Limb (tissue), 2 donors: ENCODE data around the gene PSMD4.
"Not testable (repeated sequence)": the region's sequence is repeated elsewhere in the genome, so short reads cannot be mapped to it uniquely, and the experiment has no call there.

Experiments used
- DNase-seq, 2 donors: peaks; one replicate each; pipeline ENCODE4 v3.0.0-alpha.2; 2016; ENCODE audit errors: extremely low spot score in 2 of 2

Gene PSMD4

DNA sequence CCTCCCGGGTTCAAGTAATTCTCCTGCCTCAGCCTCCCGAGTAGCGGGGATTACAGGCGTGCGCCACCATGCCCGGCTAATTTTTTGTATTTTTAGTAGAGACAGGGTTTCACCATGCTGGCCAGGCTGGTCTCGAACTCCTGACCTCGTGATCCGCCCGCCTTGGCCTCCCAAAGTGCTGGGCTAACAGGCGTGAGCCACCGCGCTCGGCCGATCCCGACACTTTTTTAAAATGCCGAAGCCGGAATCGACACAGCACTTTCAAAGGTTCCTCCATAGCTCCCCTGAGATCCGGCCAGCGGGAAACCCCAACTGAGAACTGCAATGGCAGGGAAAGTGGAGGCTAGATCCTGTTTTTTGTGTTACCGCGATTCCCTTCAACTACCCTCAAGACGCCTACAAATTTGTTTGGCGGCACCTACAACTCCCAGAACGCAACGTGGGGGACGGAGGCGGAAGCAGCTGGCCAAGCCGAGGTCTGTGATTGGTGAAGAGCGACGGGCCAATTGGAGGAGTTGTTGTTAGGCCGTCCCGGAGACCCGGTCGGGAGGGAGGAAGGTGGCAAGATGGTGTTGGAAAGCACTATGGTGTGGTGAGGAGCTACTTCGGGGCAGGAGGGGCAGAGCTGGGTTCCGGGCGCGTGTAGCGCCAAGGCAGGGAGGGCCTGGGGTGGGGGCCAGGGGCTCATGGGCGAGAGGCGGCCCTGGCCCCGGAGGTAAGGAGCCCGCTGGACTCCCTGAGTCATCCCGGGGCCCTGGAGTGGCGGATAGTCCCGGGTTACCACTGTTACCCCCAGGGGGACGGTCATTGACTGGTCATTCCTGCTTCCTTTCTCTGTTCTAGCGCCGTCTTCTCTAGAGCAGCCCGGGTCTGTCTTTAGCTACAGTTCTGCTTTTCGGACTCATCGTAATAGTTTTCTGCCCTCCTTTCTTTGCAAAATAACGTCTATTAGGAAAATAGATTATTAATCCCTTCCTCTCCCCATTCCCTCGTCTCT, at the start of gene PSMD4:
Gene PSMD4 (plus strand): TSS at position 518 of the 997 bp plus-strand sequence. CDS start 49 bp downstream, at position 567.
- DNase-seq = peak; percentile 96 to 97

DNA sequence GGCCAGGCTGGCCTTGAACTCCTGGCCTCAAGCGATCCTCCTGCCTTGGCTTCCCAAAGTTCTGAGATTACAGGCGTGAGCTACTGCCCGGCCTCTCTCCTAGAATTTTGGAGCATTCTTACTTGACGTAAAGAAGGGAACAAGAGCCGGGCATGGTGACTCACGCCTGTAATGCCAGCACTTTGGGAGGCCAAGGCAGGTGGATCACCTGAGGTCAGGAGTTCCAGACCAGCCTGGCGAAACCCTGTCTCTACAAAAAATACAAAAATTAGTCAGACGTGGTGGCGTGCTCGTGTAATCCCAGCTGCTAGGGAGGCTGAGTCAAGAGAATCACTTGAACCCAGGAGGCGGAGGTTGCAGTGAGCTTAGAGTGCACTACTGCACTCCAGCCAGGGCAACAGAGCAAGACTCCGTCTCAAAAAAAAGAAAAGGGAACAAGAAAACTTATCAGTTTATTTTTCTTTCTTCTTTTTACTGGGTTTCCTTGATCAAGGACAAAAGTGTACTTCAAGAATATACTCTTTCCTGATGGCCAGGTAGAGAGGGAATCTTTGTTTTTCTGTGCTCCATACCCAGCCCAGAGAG, 49.1 kb upstream of the PSMD4 start:
- DNase-seq = not testable (repeated sequence)

- DNase-seq = no peak
These were observed 43.7 kb upstream of the PSMD4 start for GRCh38 chr1:151210830-151211229.

DNA sequence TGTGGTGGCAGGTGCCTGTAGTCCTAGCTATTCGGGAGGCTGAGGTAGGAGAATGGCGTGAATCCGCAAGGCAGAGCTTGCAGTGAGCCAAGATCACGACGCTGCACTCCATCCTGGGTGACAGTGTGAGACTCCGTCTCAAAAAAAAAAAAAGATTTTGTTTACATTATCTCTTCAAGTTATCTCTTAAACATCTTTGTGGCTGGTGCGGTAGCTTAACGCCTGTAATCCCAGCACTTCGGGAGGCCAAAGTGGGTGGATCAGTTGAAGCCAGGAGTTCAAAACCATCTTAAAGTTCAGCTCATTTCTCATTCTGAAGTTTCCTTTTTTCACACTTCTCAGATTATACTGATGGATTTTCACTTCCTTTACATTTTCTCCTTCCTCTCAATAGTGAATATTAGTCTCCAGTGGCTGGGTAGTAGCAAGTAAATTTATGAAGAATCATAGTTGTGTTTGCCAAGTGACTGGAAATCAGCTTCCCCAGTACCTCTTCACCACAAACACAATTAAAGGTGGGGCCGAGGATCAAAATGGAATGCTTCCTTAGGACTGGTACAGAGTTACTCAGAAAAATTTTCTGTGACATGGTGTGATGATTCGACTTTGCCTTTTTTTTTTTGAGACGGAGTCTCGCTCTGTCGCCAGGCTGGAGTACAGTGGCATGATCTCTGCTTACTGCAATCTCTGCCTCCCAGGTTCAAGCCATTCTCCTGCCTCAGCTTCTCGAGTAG, 42.4 kb upstream of the PSMD4 start:
- no peak for DNase-seq

DNA sequence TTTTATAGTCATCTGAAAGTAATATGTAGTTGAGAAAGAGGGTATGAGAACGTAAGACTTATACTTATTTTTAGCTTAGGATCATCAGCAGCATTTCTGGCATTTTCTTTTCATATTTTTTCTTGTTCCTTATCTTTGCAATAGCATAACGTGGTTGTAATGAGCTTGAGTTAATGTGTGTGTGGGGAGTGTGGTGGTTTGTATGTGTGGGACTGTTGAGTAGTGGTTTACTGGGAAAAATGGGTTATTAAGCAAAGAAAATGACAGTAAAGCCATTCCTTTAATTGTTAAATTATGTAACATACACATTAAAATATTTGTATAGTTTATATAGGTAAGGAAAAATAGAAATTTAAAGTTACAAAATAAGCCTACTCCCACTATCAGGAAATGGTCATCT, 41.0 kb upstream of the PSMD4 start:
- no peak for DNase-seq

DNA sequence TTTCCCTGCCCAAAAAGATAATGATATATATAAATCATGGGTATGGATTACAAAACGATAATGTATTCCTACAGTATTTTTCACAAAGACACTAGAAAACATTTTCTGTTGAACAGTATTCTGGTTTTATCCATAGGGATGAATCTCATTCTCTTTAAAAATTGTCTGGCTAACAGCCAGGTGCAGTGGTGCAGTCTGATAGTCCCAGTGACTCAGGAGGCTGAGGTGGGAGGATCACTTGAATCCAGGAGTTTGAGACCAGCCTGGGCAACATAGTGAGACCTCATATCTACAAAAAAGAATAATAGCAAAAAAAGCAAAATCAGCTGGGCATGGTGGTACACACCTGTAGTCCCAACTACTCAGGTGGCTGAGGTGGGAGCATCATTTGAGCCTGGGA, 32.9 kb upstream of the PSMD4 start:
- no peak for DNase-seq

- no peak for DNase-seq
These were observed 32.4 kb upstream of the PSMD4 start for GRCh38 chr1:151222130-151222529.

DNA sequence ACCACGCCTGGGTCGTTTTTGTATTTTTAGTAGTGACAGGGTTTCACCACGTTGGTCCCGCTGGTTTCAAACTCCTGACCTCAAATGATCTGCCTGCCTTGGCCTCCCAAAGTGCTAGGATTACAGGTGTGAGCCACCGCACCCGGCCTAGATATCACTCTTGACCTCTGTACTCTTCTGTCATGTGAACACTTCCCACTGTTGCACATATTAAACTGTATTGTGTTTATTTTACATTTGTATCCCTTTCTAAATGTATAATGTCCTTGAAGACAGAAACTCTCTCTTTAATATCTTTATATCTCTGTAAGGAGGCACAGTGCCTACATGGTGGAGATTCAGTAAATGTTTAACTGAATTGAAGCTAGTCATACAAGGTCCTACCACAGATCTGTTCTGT, 19.3 kb upstream of the PSMD4 start:
- no peak for DNase-seq

DNA sequence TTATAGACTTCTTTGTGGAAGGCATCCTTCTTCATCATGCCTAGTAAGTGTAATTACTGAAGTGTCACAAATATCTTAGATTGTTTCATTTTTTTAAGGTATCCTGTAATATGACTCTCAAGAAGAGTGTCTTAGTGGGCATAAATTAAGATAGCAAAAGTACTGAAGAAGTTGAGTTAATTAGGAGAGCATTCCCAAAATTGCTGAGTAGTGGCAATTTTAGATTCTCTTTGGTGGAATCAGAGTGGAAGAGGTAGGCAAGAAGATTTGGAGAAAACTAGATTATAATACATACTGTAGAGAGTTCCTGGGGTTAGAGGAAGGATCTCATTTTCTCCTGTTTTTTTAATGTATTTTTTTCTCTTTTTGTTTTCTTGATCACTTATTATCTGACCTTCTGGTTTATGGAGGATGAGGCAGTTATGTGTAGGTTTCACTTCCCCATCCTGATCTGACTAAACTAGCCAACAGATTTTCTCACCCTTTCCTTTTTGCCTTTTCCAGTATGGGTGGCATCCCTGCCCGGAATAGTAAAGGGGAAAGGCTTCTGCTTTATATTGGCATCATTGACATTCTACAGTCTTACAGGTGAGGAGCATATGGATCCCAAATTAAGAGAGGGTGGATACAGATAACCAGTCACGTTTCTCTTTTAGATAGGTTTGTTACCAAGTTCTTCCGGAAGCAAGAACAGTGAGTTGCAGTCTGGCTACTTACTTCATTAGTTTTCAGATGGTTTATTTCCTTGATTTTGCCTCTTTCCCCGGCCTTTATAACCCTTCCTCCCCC, 16.7 kb upstream of the PSMD4 start:
- DNase-seq = no peak

- no peak for DNase-seq
These were observed 16.1 kb upstream of the PSMD4 start for GRCh38 chr1:151238467-151238739.

GRCh38 chr1:151242442-151242841, 12.1 kb upstream of the PSMD4 start:
- DNase-seq = no peak

GRCh38 chr1:151243683-151244216, 10.8 kb upstream of the PSMD4 start:
- no peak for DNase-seq

DNA sequence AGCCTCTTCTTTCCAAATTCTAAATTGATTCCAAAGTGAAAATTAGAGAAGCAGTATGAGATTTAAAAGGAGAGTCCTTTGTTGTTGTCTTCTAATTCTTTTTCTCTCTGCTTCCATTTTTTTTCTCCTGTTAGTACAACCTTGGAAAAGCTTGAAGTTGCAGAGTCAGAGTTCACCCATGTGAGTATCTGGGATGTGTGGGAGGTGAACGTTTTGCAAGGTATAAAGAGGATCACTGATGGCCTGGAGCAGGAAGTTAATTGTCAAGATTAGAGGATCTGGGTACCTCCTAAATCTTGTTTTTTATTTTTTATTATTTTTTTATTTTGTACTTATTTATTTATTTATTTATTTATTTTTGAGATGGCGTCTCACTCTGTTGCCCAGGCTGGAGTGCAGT, 7.7 kb upstream of the PSMD4 start:
- no peak for DNase-seq

DNA sequence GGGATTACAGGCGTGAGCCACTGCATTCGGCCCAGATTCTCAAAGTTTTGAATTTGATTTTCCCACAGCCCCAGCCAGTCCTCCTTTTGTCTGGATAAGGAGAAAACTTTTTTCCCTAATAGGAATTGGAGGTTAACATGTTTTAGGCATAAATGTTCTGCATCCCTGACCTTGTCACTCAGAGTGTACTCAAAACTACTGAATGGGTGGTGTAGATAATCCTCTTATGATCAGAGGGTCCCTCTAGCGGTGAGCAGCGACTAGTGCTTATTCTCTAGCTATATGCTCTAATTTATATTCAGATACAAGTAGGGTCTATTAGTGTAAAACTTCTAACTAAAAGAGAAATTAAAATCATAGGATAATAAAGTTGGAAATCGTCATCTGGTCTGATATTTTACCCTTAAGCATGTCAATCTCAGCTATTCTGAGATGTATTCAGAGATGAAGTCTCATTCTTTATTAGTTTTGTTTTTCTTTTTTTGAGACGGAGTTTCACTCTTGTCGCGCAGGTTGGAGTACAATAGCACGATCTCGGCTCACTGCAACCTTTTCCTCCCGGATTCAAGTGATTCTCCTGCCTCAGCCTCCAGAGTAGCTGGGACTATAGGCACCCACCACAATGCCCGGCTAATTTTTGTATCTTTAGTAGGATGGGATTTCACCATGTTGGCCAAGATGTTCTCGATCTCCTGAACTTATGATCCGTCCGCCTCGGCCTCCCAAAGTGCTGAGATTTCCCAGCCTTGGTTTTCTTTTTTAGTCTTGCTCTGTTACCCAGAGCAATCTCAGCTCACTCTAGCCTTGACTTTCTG, 2.7 kb upstream of the PSMD4 start:
- DNase-seq = peak; percentile 40 to 91

DNA sequence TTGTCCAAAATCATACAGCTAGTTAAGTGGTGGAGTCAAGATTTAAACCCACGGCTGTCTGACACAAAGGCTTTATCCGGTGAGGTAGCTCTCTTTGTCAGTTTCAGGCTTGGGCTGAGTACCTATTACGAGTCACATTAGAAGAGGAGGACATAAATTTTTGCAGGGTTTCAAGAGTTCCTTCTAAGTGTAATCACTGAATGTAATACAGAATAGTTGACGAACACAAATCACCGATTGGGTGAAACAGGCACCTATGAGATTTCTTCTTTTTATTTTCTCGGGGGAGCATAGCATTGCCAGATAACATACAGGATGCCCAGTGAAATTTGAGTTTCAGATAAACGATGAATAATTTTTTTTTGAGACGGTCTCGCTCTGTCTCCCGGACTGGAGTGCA, 847 bp downstream of the PSMD4 start:
- DNase-seq = no peak

GRCh38 chr1:151259351-151259750, 4.8 kb downstream of the PSMD4 start:
- no peak for DNase-seq

DNA sequence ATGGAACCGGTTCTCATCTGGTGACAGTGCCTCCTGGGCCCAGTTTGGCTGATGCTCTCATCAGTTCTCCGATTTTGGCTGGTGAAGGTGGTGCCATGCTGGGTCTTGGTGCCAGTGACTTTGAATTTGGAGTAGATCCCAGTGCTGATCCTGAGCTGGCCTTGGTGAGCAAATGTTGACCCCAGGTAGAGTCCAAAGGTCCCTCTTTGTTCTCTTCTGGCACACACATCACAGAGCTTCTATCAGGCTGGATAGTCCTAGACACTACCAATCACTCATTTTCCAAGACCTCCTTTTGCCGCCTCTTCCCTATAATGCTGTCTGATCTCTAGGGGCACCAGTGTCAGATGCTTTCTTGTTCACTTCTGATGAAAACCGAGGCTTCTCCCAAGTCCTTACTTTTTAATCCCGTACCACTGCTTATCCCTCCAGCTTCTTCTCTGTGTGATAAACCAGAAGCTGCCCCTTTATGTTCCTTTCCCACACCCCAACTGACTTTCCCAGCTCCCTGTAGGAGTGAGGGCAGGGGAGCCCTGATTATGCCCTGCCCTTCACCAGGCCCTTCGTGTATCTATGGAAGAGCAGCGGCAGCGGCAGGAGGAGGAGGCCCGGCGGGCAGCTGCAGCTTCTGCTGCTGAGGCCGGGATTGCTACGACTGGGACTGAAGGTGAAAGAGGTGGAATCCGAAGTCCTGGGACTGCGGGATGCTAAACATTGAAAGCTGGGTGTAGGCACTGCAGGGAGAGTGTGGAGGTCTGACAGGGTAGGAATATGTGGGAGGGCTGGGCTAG, 11.1 kb downstream of the PSMD4 start:
- no peak for DNase-seq

DNA sequence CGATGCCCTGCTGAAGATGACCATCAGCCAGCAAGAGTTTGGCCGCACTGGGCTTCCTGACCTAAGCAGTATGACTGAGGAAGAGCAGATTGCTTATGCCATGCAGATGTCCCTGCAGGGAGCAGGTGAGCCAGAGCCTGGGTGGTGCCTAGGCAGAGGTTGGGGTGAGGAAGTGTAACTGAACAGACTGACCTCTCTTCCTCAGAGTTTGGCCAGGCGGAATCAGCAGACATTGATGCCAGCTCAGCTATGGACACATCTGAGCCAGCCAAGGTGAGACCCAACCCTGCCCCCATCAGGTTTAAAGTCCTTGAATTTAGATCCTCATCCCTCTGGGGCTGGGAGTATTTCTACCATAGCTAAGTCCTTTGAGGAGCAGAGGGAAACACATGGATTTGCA, 11.8 kb downstream of the PSMD4 start:
- no peak for DNase-seq

DNA sequence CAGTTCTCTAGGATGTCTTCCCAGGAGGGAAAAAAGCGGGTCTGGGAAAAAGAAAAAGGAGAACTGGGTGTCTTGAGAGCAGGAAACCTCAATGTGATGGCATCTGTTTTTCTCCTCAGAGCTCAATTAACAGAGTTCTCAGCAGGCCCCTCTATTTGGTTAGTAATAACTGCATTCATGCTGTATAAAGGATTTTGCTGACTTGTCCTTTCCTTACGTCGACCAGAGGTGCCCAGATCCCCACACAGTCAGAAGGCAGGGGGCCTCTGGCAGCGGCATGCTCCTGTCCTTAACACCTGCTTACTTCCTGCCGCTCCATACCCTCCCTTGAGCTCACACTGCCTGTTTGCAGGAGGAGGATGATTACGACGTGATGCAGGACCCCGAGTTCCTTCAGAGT, 12.3 kb downstream of the PSMD4 start:
- no peak for DNase-seq

DNA sequence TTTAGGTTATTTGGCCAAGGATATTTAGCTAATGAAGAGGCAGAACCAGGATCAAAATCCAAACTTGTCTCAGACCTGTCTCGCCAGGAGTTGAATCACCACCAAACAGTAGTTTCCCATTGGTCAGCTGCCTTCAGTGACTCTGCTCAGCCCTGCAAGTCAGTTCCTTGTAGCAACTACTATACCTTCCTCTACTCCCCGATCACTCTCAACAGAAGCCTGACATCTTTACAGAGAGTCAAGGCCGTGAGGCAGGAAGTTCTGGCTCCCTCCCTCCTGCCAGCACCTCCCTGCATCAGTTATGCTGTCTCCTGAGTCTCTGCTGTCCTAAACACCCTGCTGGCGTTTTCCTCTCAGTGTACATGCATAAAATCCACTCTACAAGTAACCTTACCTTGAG, 13.2 kb downstream of the PSMD4 start:
- no peak for DNase-seq
